HL-60 (cell line): ENCODE results near the gene SH3GL2.
A peak's percentile ranks its signal among the peaks of the same experiment; 100 is the strongest.

Experiments
- DNase-seq, 2 experiments: peaks; one replicate each; pipeline ENCODE4 v3.0.0-alpha.2; 2010 to 2020; ENCODE audit warnings: low read depth in 1 of 2, low spot score in 1 of 2
- H3K27ac ChIP-seq: fragments of 250-450 bp; sonication (Bioruptor Pico); replicated peaks from 2 replicates; pipeline ENCODE4 v1.5.1; 2020; ENCODE audit warnings: mild to moderate bottlenecking, moderate library complexity
- H3K27me3 ChIP-seq: fragments of 250-450 bp; sonication (Bioruptor Pico); 2 replicates; pipeline ENCODE4 v1.5.1; 2021; ENCODE audit warnings: mild to moderate bottlenecking, moderate library complexity; ENCODE audit not compliant: insufficient read depth, poor library complexity, severe bottlenecking
- H3K4me3 ChIP-seq: replicated peaks from 2 replicates; pipeline ENCODE4 v1.5.1; 2011; ENCODE audit warnings: mild to moderate bottlenecking, control low read depth, low read length; ENCODE audit not compliant: insufficient read depth
- CTCF ChIP-seq: IDR thresholded peaks from one replicate; pipeline ENCODE4 v1.5.1; 2011; ENCODE audit warnings: low read length, control low read depth, inconsistent platforms; ENCODE audit not compliant: insufficient read depth
- GABPA ChIP-seq: IDR thresholded peaks from 2 replicates; pipeline ENCODE4 v1.6.1; 2012; ENCODE audit warnings: low read depth
- POLR2AphosphoS5 ChIP-seq: IDR thresholded peaks from 2 replicates; pipeline ENCODE4 v1.6.1; 2012; ENCODE audit warnings: low read depth
- REST ChIP-seq: IDR thresholded peaks from 2 replicates; pipeline ENCODE4 v1.6.1; 2012; ENCODE audit warnings: low read depth; ENCODE audit not compliant: insufficient replicate concordance
- SPI1 ChIP-seq: IDR thresholded peaks from 2 replicates; pipeline ENCODE4 v1.6.1; 2012; ENCODE audit warnings: low read depth, mild to moderate bottlenecking, borderline replicate concordance

The SH3GL2 gene

GRCh38 chr9:17789316-17789715, 210.4 kb downstream of the SH3GL2 start:
- Histone ChIP-seq H3K27ac (no peak overlapping the region), H3K4me3 (no peak overlapping the region), H3K27me3 (no peaks in the 10 kb centered on the region)
- no peak for DNase-seq
- TF ChIP-seq POLR2AphosphoS5 (no peak), SPI1 (no peak), GABPA (no peak), REST (no peak), CTCF (no peak)

- TF ChIP-seq REST = no peak
- TF ChIP-seq SPI1 = no peak
- TF ChIP-seq GABPA = no peak
- TF ChIP-seq POLR2AphosphoS5 = no peak
- TF ChIP-seq CTCF = no peak
- Histone ChIP-seq H3K27me3 (no peaks in the 10 kb centered on the region), H3K4me3 (no peak overlapping the region), H3K27ac (no peak overlapping the region)
- peak in 1 of 2 experiments; percentile 3 for DNase-seq
Observed at GRCh38 chr9:17793713-17794622, 215.1 kb downstream of the SH3GL2 start.

- H3K27me3 ChIP-seq = no peaks in the 10 kb centered on the region
- no peak overlapping the region for H3K4me3 ChIP-seq
- no peak overlapping the region for H3K27ac ChIP-seq
- TF ChIP-seq SPI1 (no peak), GABPA (no peak), CTCF (no peak), POLR2AphosphoS5 (no peak), REST (no peak)
- no peak for DNase-seq
Observed at GRCh38 chr9:17795744-17796143, 216.9 kb downstream of the SH3GL2 start.
